GM23338 (cell line): Measurements from ENCODE around the gene SVIL. TPM values are rescaled to one million over a fixed set of nuclear protein-coding genes. Genes with fewer than 3 reads are reported as not detected.

ENCODE experiments used
- ATAC-seq: fragments of 200-7000 bp; cut with Tn5 transposase; 3 replicates; pipeline ENCODE4 v1.9.1; 2020
- DNase-seq: peaks from one replicate; pipeline ENCODE4 v3.0.0-alpha.2; 2015; ENCODE audit warnings: low spot score
- H2AFZ ChIP-seq: fragments of 200-600 bp; sonication (generic); 2 replicates; pipeline ENCODE4 v1.8.0; 2016; ENCODE audit warnings: antibody characterized with exemption, mild to moderate bottlenecking, moderate library complexity
- H3F3A ChIP-seq: fragments of 200-600 bp; sonication (generic); replicated peaks from 2 replicates; pipeline ENCODE4 v1.8.0; 2017; ENCODE audit warnings: antibody characterized with exemption, mixed run types, low read depth
- H3K27ac ChIP-seq: fragments of 200-600 bp; sonication (generic); 2 replicates; pipeline ENCODE4 v1.6.1; 2016; ENCODE audit warnings: low read depth
- H3K27me3 ChIP-seq: fragments of 200-600 bp; sonication (generic); 2 replicates; pipeline ENCODE4 v1.8.0; 2016; ENCODE audit warnings: mild to moderate bottlenecking, mixed run types, moderate library complexity; ENCODE audit not compliant: insufficient read depth
- H3K36me3 ChIP-seq: fragments of 200-600 bp; sonication (generic); 2 replicates; pipeline ENCODE4 v1.8.0; 2016; ENCODE audit warnings: mild to moderate bottlenecking; ENCODE audit not compliant: insufficient read depth
- H3K4me1 ChIP-seq: fragments of 200-600 bp; sonication (generic); 2 replicates; pipeline ENCODE4 v1.8.0; 2016; ENCODE audit warnings: mild to moderate bottlenecking, moderate library complexity; ENCODE audit not compliant: insufficient read depth
- H3K4me2 ChIP-seq: fragments of 200-600 bp; sonication (generic); 2 replicates; pipeline ENCODE4 v1.7.1; 2017; ENCODE audit warnings: mixed run types
- H3K4me3 ChIP-seq: fragments of 200-600 bp; sonication (generic); 2 replicates; pipeline ENCODE4 v1.6.1; 2016; ENCODE audit warnings: mixed run types
- H3K79me2 ChIP-seq: fragments of 200-600 bp; sonication (generic); replicated peaks from 2 replicates; pipeline ENCODE4 v1.8.0; 2017; ENCODE audit warnings: mild to moderate bottlenecking; ENCODE audit not compliant: insufficient read depth
- H3K9me2 ChIP-seq: fragments of 200-600 bp; sonication (generic); 2 replicates; pipeline ENCODE4 v1.8.0; 2017; ENCODE audit not compliant: insufficient read depth
- H4K20me1 ChIP-seq: fragments of 200-600 bp; sonication (generic); replicated peaks from 2 replicates; pipeline ENCODE4 v1.8.0; 2017; ENCODE audit warnings: mild to moderate bottlenecking; ENCODE audit not compliant: insufficient read depth
- H3K27ac Mint-ChIP-seq: 2 replicates; pipeline ENCODE4 v1.8.0; 2020; ENCODE audit warnings: inconsistent platforms, mild to moderate bottlenecking, moderate library complexity, mixed read lengths
- H3K27me3 Mint-ChIP-seq: 3 replicates; pipeline ENCODE4 v1.8.0; 2022; ENCODE audit warnings: low read depth, mild to moderate bottlenecking, moderate library complexity, mixed read lengths, inconsistent platforms; ENCODE audit not compliant: insufficient read depth, poor library complexity
- H3K36me3 Mint-ChIP-seq: 3 replicates; pipeline ENCODE4 v1.8.0; 2021; ENCODE audit warnings: low read depth, mild to moderate bottlenecking, inconsistent platforms, moderate library complexity, mixed read lengths
- H3K4me1 Mint-ChIP-seq: 3 replicates; pipeline ENCODE4 v1.8.0; 2020; ENCODE audit warnings: mild to moderate bottlenecking, inconsistent platforms, mixed read lengths
- H3K4me3 Mint-ChIP-seq: 3 replicates; pipeline ENCODE4 v1.8.0; 2021; ENCODE audit warnings: moderate library complexity, mild to moderate bottlenecking, inconsistent platforms, mixed read lengths
- H3K9me3 Mint-ChIP-seq: 3 replicates; pipeline ENCODE4 v1.8.0; 2020; ENCODE audit warnings: moderate library complexity, mild to moderate bottlenecking, inconsistent platforms, mixed read lengths
- CTCF ChIP-seq, 2 experiments: fragments of 200-600 bp in 1 of 2; sonication (generic) in 1 of 2; conservative IDR thresholded peaks; 2 replicates each; pipeline versions ENCODE4 v1.5.1 to v1.6.1; 2016 to 2017; ENCODE audit warnings: antibody characterized with exemption in 2 of 2, low read depth in 2 of 2, mild to moderate bottlenecking in 2 of 2, moderate library complexity in 1 of 2
- ETS1 ChIP-seq: IDR thresholded peaks from 2 replicates; pipeline ENCODE4 v1.6.1; 2016; ENCODE audit warnings: antibody characterized with exemption
- EZH2phosphoT487 ChIP-seq: fragments of 200-600 bp; sonication (generic); IDR thresholded peaks from one replicate; pipeline ENCODE4 v1.8.1; 2018; ENCODE audit warnings: antibody characterized with exemption; ENCODE audit not compliant: unreplicated experiment
- JUNB ChIP-seq: IDR thresholded peaks from one replicate; pipeline ENCODE4 v1.6.1; 2016; ENCODE audit warnings: antibody characterized with exemption; ENCODE audit not compliant: unreplicated experiment
- REST ChIP-seq: IDR thresholded peaks from one replicate; pipeline ENCODE4 v1.6.1; 2018; ENCODE audit warnings: antibody characterized with exemption; ENCODE audit not compliant: unreplicated experiment
- ZNF331 ChIP-seq: fragments of 250-450 bp; sonication (Bioruptor Pico); IDR thresholded peaks from 2 replicates; pipeline ENCODE4 v1.5.0; 2020; ENCODE audit warnings: low read depth, mild to moderate bottlenecking, moderate library complexity
- ZNF462 ChIP-seq: fragments of 250-450 bp; sonication (Bioruptor Pico); IDR thresholded peaks from 2 replicates; pipeline ENCODE4 v1.5.0; 2020; ENCODE audit warnings: mild to moderate bottlenecking, moderate library complexity
- polyA plus RNA-seq: library from polyadenylated mRNA; unstranded; fragments of >200 nt; fragmentation: Nextera tagmentation; extraction: Ambion mirVana; gene quantifications from 2 replicates; pipeline ENCODE4 v1.2.1, GENCODE V29; 2016
- total RNA-seq: library from RNA; depleted of rRNA; stranded (reverse); fragments of >200 nt; shearing (Covaris generic); gene quantifications from 2 replicates; pipeline ENCODE4 v1.2.3, GENCODE V29; 2014

SVIL gene
- total and polyA plus RNA-seq, 2 experiments from 2014 or later: 8.8 to 34.9 TPM

- no peak for TF ChIP-seq REST
Measured at GRCh38 chr10:29666201-29666600, 31.4 kb upstream of the SVIL start (continued).

- peaks cover 15% of the 10 kb centered on the region for H3K4me1 ChIP-seq
- Mint-ChIP-seq H3K9me3 (no peaks in the 10 kb centered on the region), H3K4me3 (no peak overlapping the region), H3K27ac (no peak overlapping the region), H3K27me3 (peaks cover 6% of the 10 kb centered on the region), H3K36me3 (no peaks in the 10 kb centered on the region), H3K4me1 (peaks cover 27% of the 10 kb centered on the region)
- ATAC-seq (no peak), DNase-seq (no peak)
- no peak for TF ChIP-seq ETS1
- TF ChIP-seq CTCF (conservative IDR thresholded peaks at IDR 0.05; ENCODE audit: low read depth in 2 of 2): no peak
- no peak for TF ChIP-seq ZNF331
- no peak for TF ChIP-seq JUNB
- TF ChIP-seq EZH2phosphoT487: no peak
- TF ChIP-seq ZNF462 (CRISPR knock-in tag): no peak
- H3K36me3 ChIP-seq: no peaks in the 10 kb centered on the region
- H3K79me2 ChIP-seq: no peaks in the 10 kb centered on the region
- H4K20me1 ChIP-seq: no peaks in the 10 kb centered on the region
- no peak overlapping the region for H3K27ac ChIP-seq
- H3K9me2 ChIP-seq: 0 out of 2 replicates have a peak, but pooled peaks cover 4% of the 10 kb centered on the region
- H3K4me2 ChIP-seq: no peak overlapping the region
- no peak overlapping the region for H3K4me3 ChIP-seq
- no peaks in the 10 kb centered on the region for H3K27me3 ChIP-seq
- H3F3A ChIP-seq: no peaks in the 10 kb centered on the region
- no peak overlapping the region for H2AFZ ChIP-seq
Measured at GRCh38 chr10:29663718-29664117, 28.9 kb upstream of the SVIL start.
